ENCODE data around the gene CRYL1. TPM values are rescaled to one million over a fixed set of nuclear protein-coding genes. Genes with fewer than 3 reads are reported as not detected.
A peak's percentile ranks its signal among the peaks of the same experiment; 100 is the strongest.

The CRYL1 gene
- total RNA-seq, 1 donor from 2014 or later: 18.0 TPM

GRCh38 chr13:20412691-20413355 is 112.8 kb downstream of the CRYL1 start:
- ATAC-seq (ENCODE audit: poor library complexity) (no peak), DNase-seq (no peak)
- intact Hi-C loops (cut with DNase I): no loop called here

GRCh38 chr13:20411638-20412342 is 113.9 kb downstream of the CRYL1 start:
- ATAC-seq (ENCODE audit: poor library complexity): no peak
- no peak for DNase-seq
- intact Hi-C loops (cut with DNase I): no loop called here

GRCh38 chr13:20410726-20411125 is 114.9 kb downstream of the CRYL1 start:
- DNase-seq (no peak), ATAC-seq (ENCODE audit: poor library complexity) (no peak)
- intact Hi-C loops (cut with DNase I): no loop called here

GRCh38 chr13:20408181-20408580 is 117.5 kb downstream of the CRYL1 start:
- DNase-seq (no peak), ATAC-seq (ENCODE audit: poor library complexity) (no peak)
- intact Hi-C loops (cut with DNase I): no loop called here

- intact Hi-C loops (cut with DNase I): no loop called here
- DNase-seq (no peak), ATAC-seq (ENCODE audit: poor library complexity) (no peak)
These were observed 117.9 kb downstream of the CRYL1 start for GRCh38 chr13:20407759-20408158.

GRCh38 chr13:20405691-20406090 is 120.0 kb downstream of the CRYL1 start:
- ATAC-seq (ENCODE audit: poor library complexity) (no peak), DNase-seq (no peak)
- intact Hi-C loops (cut with DNase I): no loop called here

- DNase-seq (no peak), ATAC-seq (ENCODE audit: poor library complexity) (no peak)
- intact Hi-C loops (cut with DNase I): no loop called here
These were observed 121.0 kb downstream of the CRYL1 start for GRCh38 chr13:20404488-20405222.

GRCh38 chr13:20403826-20404225 is 121.8 kb downstream of the CRYL1 start:
- DNase-seq (no peak), ATAC-seq (ENCODE audit: poor library complexity) (no peak)
- intact Hi-C loops (cut with DNase I): no loop called here

- ATAC-seq (ENCODE audit: poor library complexity) (no peak), DNase-seq (no peak)
- intact Hi-C loops (cut with DNase I): no loop called here
These were observed 122.8 kb downstream of the CRYL1 start for GRCh38 chr13:20402881-20403280.

- ATAC-seq (ENCODE audit: poor library complexity) (no peak), DNase-seq (no peak)
- intact Hi-C loops (cut with DNase I): no loop called here
These were observed 123.5 kb downstream of the CRYL1 start for GRCh38 chr13:20401931-20402856.

GRCh38 chr13:20401531-20401930 is 124.1 kb downstream of the CRYL1 start:
- intact Hi-C loops (cut with DNase I): no loop called here
- no peak for ATAC-seq (ENCODE audit: poor library complexity)
- no peak for DNase-seq

- intact Hi-C loops (cut with DNase I): no loop called here
- DNase-seq: no peak
- ATAC-seq (ENCODE audit: poor library complexity): no peak
These were observed 124.9 kb downstream of the CRYL1 start for GRCh38 chr13:20400774-20401173.

- intact Hi-C loops (cut with DNase I): no loop called here
- ATAC-seq (ENCODE audit: poor library complexity) (no peak), DNase-seq (no peak)
These were observed 125.7 kb downstream of the CRYL1 start for GRCh38 chr13:20399961-20400360.

GRCh38 chr13:20399515-20399914 is 126.1 kb downstream of the CRYL1 start:
- intact Hi-C loops (cut with DNase I): no loop called here
- DNase-seq (no peak), ATAC-seq (ENCODE audit: poor library complexity) (no peak)

- no peak for ATAC-seq (ENCODE audit: poor library complexity)
- no peak for DNase-seq
- intact Hi-C loops (cut with DNase I): no loop called here
These were observed 127.2 kb downstream of the CRYL1 start for GRCh38 chr13:20398459-20398858.

- ATAC-seq (ENCODE audit: poor library complexity): no peak
- DNase-seq: no peak
- intact Hi-C loops (cut with DNase I): no loop called here
These were observed 127.8 kb downstream of the CRYL1 start for GRCh38 chr13:20397896-20398295.

- intact Hi-C loops (cut with DNase I): no loop called here
- DNase-seq (no peak), ATAC-seq (ENCODE audit: poor library complexity) (no peak)
These were observed 130.4 kb downstream of the CRYL1 start for GRCh38 chr13:20395061-20395916.

- DNase-seq (no peak), ATAC-seq (ENCODE audit: poor library complexity) (peak; percentile 25)
- intact Hi-C loops (cut with DNase I): no loop called here
These were observed 131.2 kb downstream of the CRYL1 start for GRCh38 chr13:20394506-20394905.
